Hepatocyte (in vitro differentiated cells): ENCODE results near the gene MCF2L.

Experiments
- CTCF ChIP-seq: fragments of 200-600 bp; sonication (generic); IDR thresholded peaks from 2 replicates; pipeline ENCODE4 v1.5.1; 2016; ENCODE audit warnings: antibody characterized with exemption, mild to moderate bottlenecking; ENCODE audit not compliant: poor library complexity
- EZH2 ChIP-seq: fragments of 200-600 bp; sonication (generic); IDR thresholded peaks from 2 replicates; pipeline ENCODE4 v1.6.1; 2016; ENCODE audit warnings: antibody characterized with exemption, mild to moderate bottlenecking, borderline replicate concordance
- EZH2phosphoT487 ChIP-seq: fragments of 200-600 bp; sonication (generic); IDR thresholded peaks from one replicate; pipeline ENCODE4 v1.6.1; 2018; ENCODE audit warnings: antibody characterized with exemption, mild to moderate bottlenecking, low read depth, moderate library complexity; ENCODE audit not compliant: unreplicated experiment, severe bottlenecking

GRCh38 chr13:113103646-113104045 is 134.6 kb downstream of the MCF2L start:
- TF ChIP-seq EZH2 (no peak), CTCF (no peak), EZH2phosphoT487 (no peak)
